CD8-positive, alpha-beta memory T cell (primary cell): ENCODE measurements around the gene EVI2A. TPM values are rescaled to one million over a fixed set of nuclear protein-coding genes. Genes with fewer than 3 reads are reported as not detected.
A peak's percentile ranks its signal among the peaks of the same experiment; 100 is the strongest.

Experiments
- CTCF ChIA-PET: fragments of 350-600 bp; sonication (Branson Sonifier 250); formaldehyde crosslinking; loops from one replicate; lab custom pipeline; 2021; ENCODE audit warnings: antibody characterized with exemption; lab: Charles Lee
- POLR2A ChIA-PET: fragments of 350-600 bp; sonication (Branson Sonifier 250); formaldehyde crosslinking; loops from one replicate; lab custom pipeline; 2021; ENCODE audit warnings: antibody characterized with exemption; lab: Charles Lee
- DNase-seq, 5 donors: peaks; one replicate each; pipeline versions ENCODE4 v3.0.0 to v3.0.0-alpha.2; 2020 to 2022; ENCODE audit warnings: mixed read lengths in 1 of 5
- H3K27ac ChIP-seq: one replicate; pipeline ENCODE4 v1.7.0; 2013; ENCODE audit warnings: low read depth, mild to moderate bottlenecking, low read length, moderate library complexity
- H3K27me3 ChIP-seq: 2 replicates; pipeline ENCODE4 v1.7.0; 2013; ENCODE audit warnings: low read length, mild to moderate bottlenecking; ENCODE audit not compliant: insufficient read depth, poor library complexity, severe bottlenecking
- H3K36me3 ChIP-seq: 2 replicates; pipeline ENCODE4 v1.7.0; 2013; ENCODE audit warnings: mild to moderate bottlenecking, low read length, moderate library complexity; ENCODE audit not compliant: insufficient read depth
- H3K4me1 ChIP-seq: 2 replicates; pipeline ENCODE4 v1.7.0; 2013; ENCODE audit warnings: mild to moderate bottlenecking, low read length, moderate library complexity; ENCODE audit not compliant: insufficient read depth
- H3K4me3 ChIP-seq: 2 replicates; pipeline ENCODE4 v1.7.0; 2013; ENCODE audit warnings: mild to moderate bottlenecking, low read length
- H3K9me3 ChIP-seq: 2 replicates; pipeline ENCODE4 v1.7.0; 2013; ENCODE audit warnings: mild to moderate bottlenecking, low read length
- H3K27ac Mint-ChIP-seq, 8 donors: one replicate each; pipeline ENCODE4 v1.8.0; 2020 to 2021; ENCODE audit warnings: mixed read lengths in 8 of 8, mild to moderate bottlenecking in 6 of 8, inconsistent platforms in 3 of 8, moderate library complexity in 3 of 8
- H3K27me3 Mint-ChIP-seq, 2 donors: one replicate each; pipeline ENCODE4 v1.8.0; 2020 to 2021; ENCODE audit warnings: mixed read lengths in 2 of 2, mild to moderate bottlenecking in 1 of 2, moderate library complexity in 1 of 2
- H3K36me3 Mint-ChIP-seq, 3 donors: one replicate each; pipeline ENCODE4 v1.8.0; 2020 to 2021; ENCODE audit warnings: mixed read lengths in 3 of 3, inconsistent platforms in 1 of 3, mild to moderate bottlenecking in 1 of 3
- H3K4me1 Mint-ChIP-seq, 3 donors: one replicate each; pipeline ENCODE4 v1.8.0; 2020 to 2021; ENCODE audit warnings: mixed read lengths in 3 of 3, inconsistent platforms in 1 of 3, mild to moderate bottlenecking in 1 of 3
- H3K4me3 Mint-ChIP-seq, 7 donors: one replicate each; pipeline ENCODE4 v1.8.0; 2020 to 2021; ENCODE audit warnings: mixed read lengths in 7 of 7, mild to moderate bottlenecking in 6 of 7, moderate library complexity in 4 of 7, inconsistent platforms in 2 of 7
- H3K9me3 Mint-ChIP-seq, 5 donors: one replicate each; pipeline ENCODE4 v1.8.0; 2020 to 2022; ENCODE audit warnings: mixed read lengths in 5 of 5, mild to moderate bottlenecking in 3 of 5, moderate library complexity in 2 of 5, inconsistent platforms in 1 of 5
- polyA plus RNA-seq: library from polyadenylated mRNA; unstranded; fragments of 300-500 nt; fragmentation: Illumina TruSeq; gene quantifications from one replicate; pipeline ENCODE4 v1.2.3, GENCODE V29; 2021
- total RNA-seq, 2 experiments: library from RNA; stranded (reverse); gene quantifications; one replicate each; pipeline ENCODE4 v1.2.3, GENCODE V29; 2021

Gene EVI2A
- total and polyA plus RNA-seq, 3 experiments from 2014 or later, result 40.3 to 50.4 (median 41.5) TPM

DNA sequence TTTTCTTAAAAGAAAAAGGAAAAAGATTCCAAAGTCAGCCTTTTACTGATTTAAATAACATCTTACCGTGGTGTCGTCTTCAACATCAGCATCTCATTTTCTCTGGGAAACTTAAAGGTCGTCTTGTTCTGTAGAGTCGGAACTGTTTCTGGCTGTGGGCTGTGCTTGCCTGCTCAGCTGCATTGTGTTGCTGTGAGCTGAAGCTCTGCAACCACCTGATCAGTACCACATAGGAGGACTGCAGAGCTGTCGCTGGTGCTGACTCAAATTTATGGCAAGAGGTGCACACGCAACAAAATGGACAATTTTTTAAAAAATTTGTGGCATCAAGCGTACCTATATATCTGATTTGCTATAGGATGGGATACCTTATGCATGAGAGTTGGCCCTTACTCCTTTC, 24.3 kb downstream of the EVI2A start, which contains the start of gene OMG:
Gene OMG (minus strand): TSS at position 150 of the 400 bp plus-strand sequence. CDS start 908 bp downstream, outside the sequence.
- ChIA-PET POLR2A (no interaction called here), CTCF (no interaction called here)
- DNase-seq, result no peak
- Mint-ChIP-seq H3K36me3 (peaks cover 0 to 2% (median 2%) of the 10 kb centered on the region in 3 donors), H3K27me3 (no peaks in the 10 kb centered on the region), H3K4me3 (no peak within 1 kb of the TSS), H3K27ac (peak within 1 kb of the TSS in 1 of 8 donors; percentile 10), H3K9me3 (no peaks in the 10 kb centered on the region), H3K4me1 (peaks cover 8 to 16% (median 10%) of the 10 kb centered on the region in 3 donors)
- Histone ChIP-seq H3K27me3 (no peaks in the 10 kb centered on the region), H3K4me3 (no peak within 1 kb of the TSS), H3K9me3 (no peaks in the 10 kb centered on the region), H3K4me1 (peaks cover 5% of the 10 kb centered on the region), H3K27ac (no peak within 1 kb of the TSS), H3K36me3 (no peaks in the 10 kb centered on the region)

DNA sequence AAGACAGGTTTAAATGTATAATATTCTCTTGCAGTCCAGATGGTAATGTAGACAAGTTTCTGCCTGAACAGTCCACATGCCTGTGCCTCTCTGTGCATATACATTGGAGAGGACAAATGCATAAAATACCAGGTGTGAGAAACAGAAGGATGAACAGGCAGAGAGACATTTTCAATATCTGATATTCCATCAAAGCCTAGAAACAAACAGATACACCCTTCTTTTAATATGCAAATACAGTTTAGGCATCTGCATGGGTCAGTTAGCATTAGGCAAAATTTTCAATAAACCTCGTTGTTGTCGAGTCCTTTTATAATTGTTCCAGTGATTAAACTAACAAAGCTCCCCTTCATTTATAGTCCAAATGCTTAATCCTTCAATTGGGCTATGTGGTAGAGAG, 25.3 kb downstream of the EVI2A start:
- no peak overlapping the region for H3K4me3 Mint-ChIP-seq
- no peak overlapping the region for H3K27ac ChIP-seq
- peak overlapping the region in 1 of 8 donors; percentile 10 for H3K27ac Mint-ChIP-seq
- no peaks in the 10 kb centered on the region for H3K9me3 ChIP-seq
- H3K27me3 Mint-ChIP-seq, result no peaks in the 10 kb centered on the region
- CTCF ChIA-PET, result no interaction called here
- no peaks in the 10 kb centered on the region for H3K36me3 ChIP-seq
- no peaks in the 10 kb centered on the region for H3K27me3 ChIP-seq
- H3K9me3 Mint-ChIP-seq, result no peaks in the 10 kb centered on the region
- POLR2A ChIA-PET, result no interaction called here
- H3K36me3 Mint-ChIP-seq, result peaks cover 0 to 2% (median 0%) of the 10 kb centered on the region in 3 donors
- peaks cover under 1 to 8% (median 5%) of the 10 kb centered on the region in 3 donors for H3K4me1 Mint-ChIP-seq
- H3K4me3 ChIP-seq, result no peak overlapping the region
- DNase-seq, result no peak
- peaks cover 5% of the 10 kb centered on the region for H3K4me1 ChIP-seq

DNA sequence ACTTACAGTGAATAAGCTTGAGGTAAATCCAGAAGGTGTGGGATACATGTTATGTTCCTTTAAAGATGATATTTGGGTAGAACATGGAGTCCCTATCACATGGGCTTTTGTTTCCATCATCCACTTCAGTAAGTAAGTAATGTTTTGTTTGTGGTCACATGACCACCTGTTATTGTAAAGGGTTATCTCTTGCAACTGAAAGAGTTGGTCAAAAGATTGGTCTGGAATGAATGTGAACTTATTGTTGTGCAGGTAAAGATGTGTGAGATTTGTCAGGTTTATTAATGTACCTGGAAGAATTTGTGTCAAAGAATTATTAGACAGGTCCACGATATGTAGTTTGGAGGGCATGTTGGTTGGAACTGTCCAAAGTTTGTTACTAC, 25.9 kb downstream of the EVI2A start:
- Histone ChIP-seq H3K4me1 (peaks cover 5% of the 10 kb centered on the region), H3K4me3 (no peak overlapping the region), H3K9me3 (no peaks in the 10 kb centered on the region), H3K36me3 (no peaks in the 10 kb centered on the region), H3K27ac (no peak overlapping the region), H3K27me3 (no peaks in the 10 kb centered on the region)
- CTCF ChIA-PET, result interaction anchor here (1.0 kb wide), 1 partner anchor 34 kb away, joined by 3 read pairs; no protein-coding TSS in a partner anchor
- Mint-ChIP-seq H3K9me3 (no peaks in the 10 kb centered on the region), H3K27ac (no peak overlapping the region), H3K27me3 (no peaks in the 10 kb centered on the region), H3K4me3 (no peak overlapping the region), H3K4me1 (peaks cover 0 to 4% (median 1%) of the 10 kb centered on the region in 3 donors), H3K36me3 (peaks cover 0 to 2% (median 0%) of the 10 kb centered on the region in 3 donors)
- POLR2A ChIA-PET, result no interaction called here
- DNase-seq, result no peak

DNA sequence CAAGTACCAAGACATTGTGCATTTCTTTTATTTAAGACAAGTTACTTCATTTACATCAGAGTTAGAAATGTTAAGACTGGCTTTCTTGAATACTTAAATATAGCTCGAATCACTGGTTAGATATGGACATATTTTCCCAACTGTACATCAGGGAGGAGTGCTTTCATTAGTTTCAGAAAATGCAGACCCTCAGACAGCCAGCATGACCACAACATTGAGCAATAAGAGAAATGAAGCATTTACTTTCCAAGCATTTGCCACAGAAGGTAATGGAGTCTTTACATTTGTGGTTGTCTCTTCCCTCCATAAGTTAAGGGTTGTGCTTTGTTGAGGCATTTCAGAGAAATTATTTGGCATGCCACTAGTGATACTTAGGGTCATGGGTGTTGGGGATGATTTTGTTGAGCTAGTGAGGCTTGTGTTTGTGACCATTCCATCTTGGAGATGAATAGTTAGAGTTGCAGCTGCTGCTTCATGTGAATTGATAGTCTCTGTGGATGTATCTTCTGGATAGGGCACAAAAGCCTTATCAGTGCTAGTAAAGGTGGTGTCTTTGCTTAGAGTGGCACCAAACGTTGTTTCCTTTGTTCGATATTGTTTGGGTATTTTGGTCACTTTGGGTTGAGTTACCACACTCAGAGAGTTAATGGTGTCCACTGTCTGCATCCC, 26.5 kb downstream of the EVI2A start:
- peaks cover 0 to 5% (median 3%) of the 10 kb centered on the region in 3 donors for H3K4me1 Mint-ChIP-seq
- peaks cover 5% of the 10 kb centered on the region for H3K4me1 ChIP-seq
- peaks cover 0 to 2% of the 10 kb centered on the region in 2 donors for H3K27me3 Mint-ChIP-seq
- H3K4me3 Mint-ChIP-seq, result no peak overlapping the region
- H3K36me3 Mint-ChIP-seq, result peaks cover 0 to 2% (median 0%) of the 10 kb centered on the region in 3 donors
- DNase-seq, result no peak
- no peaks in the 10 kb centered on the region for H3K9me3 ChIP-seq
- no peaks in the 10 kb centered on the region for H3K27me3 ChIP-seq
- no peak overlapping the region for H3K4me3 ChIP-seq
- no peak overlapping the region for H3K27ac Mint-ChIP-seq
- H3K36me3 ChIP-seq, result no peaks in the 10 kb centered on the region
- ChIA-PET CTCF (interaction anchor here (1.0 kb wide), 1 partner anchor 34 kb away, joined by 3 read pairs; no protein-coding TSS in a partner anchor), POLR2A (no interaction called here)
- no peak overlapping the region for H3K27ac ChIP-seq
- no peaks in the 10 kb centered on the region for H3K9me3 Mint-ChIP-seq

DNA sequence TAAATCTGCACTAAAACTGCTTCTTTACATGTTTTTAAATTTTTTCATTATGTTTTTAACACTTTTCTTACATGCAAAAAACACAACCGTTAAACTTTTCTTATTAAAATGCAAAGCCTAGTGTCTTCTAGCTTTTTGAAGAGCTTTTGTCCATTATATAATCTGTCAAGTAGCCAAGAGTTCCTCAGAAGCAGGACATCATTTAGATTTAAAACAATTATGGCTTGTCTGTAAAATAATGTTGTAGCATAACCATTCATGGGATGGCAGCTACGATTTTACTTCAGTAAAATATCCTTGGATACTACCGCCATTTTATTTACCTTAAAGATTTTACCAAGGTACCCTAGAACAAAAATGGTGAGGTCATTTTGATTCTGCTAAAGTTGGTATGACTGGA, 27.2 kb downstream of the EVI2A start:
- peaks cover 0 to 2% (median 0%) of the 10 kb centered on the region in 3 donors for H3K36me3 Mint-ChIP-seq

DNA sequence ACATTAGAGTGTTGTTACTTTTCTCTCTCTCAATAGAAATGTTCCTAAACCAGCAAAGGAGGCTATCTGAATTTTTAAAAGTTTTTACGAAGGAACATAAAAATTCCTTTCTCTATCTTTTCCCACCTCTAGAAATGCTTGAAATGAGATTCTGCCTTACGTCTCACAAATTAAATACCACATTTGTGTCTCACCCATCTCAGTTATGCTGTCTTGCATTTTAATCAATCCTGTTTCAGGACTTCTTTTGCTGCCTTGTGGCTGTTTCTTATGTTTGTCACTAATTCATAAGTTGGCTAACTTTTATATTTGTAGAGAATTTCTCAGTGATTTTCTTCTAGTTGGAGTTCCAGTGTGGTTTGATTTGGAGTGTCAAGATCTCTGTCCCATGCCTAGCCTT, 27.8 kb downstream of the EVI2A start:
- H3K4me3 Mint-ChIP-seq, result no peak overlapping the region
- no peak for DNase-seq
- peaks cover 0 to 2% (median 0%) of the 10 kb centered on the region in 3 donors for H3K36me3 Mint-ChIP-seq
- no peaks in the 10 kb centered on the region for H3K9me3 Mint-ChIP-seq
- H3K27ac Mint-ChIP-seq, result peak overlapping the region in 2 of 8 donors; percentile 25 to 27
- no peaks in the 10 kb centered on the region for H3K4me1 ChIP-seq
- H3K4me1 Mint-ChIP-seq, result peaks cover 2 to 11% (median 6%) of the 10 kb centered on the region in 3 donors
- H3K36me3 ChIP-seq, result no peaks in the 10 kb centered on the region
- no peak overlapping the region for H3K4me3 ChIP-seq
- H3K27me3 Mint-ChIP-seq, result peaks cover 0 to 2% of the 10 kb centered on the region in 2 donors
- no peak overlapping the region for H3K27ac ChIP-seq
- CTCF ChIA-PET, result no interaction called here
- H3K27me3 ChIP-seq, result no peaks in the 10 kb centered on the region
- POLR2A ChIA-PET, result no interaction called here
- H3K9me3 ChIP-seq, result no peaks in the 10 kb centered on the region

More for the DNA sequence above, 27.2 kb downstream of the EVI2A start:
- H3K4me3 Mint-ChIP-seq, result no peak overlapping the region
- POLR2A ChIA-PET, result no interaction called here
- peaks cover 0 to 6% (median 3%) of the 10 kb centered on the region in 3 donors for H3K4me1 Mint-ChIP-seq
- no peak overlapping the region for H3K27ac Mint-ChIP-seq
- H3K9me3 Mint-ChIP-seq, result no peaks in the 10 kb centered on the region
- H3K27ac ChIP-seq, result no peak overlapping the region
- no peaks in the 10 kb centered on the region for H3K36me3 ChIP-seq
- CTCF ChIA-PET, result no interaction called here
- peaks cover 0 to 2% of the 10 kb centered on the region in 2 donors for H3K27me3 Mint-ChIP-seq
- H3K4me3 ChIP-seq, result no peak overlapping the region
- no peak for DNase-seq
- no peaks in the 10 kb centered on the region for H3K4me1 ChIP-seq
- no peaks in the 10 kb centered on the region for H3K9me3 ChIP-seq
- H3K27me3 ChIP-seq, result no peaks in the 10 kb centered on the region

DNA sequence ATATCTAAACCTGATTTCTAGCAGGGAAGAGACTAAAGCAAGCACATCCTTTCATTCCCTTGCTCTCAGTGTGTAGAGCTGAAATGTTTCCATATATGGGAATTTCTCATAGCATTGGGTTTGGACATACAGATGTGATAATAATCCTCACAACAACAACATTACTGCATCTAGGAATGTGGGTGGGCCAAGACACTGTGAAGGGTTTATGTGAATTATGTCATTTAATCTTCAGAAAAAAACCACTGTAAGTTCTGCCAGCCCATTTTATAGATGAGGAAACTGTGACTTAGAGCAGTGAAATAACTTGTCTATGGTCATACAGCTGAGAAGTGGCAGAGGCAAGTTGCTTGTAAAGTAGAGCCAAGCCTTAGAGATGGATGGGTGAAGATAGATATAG, 29.6 kb downstream of the EVI2A start:
- Histone ChIP-seq H3K27ac (no peak overlapping the region), H3K4me3 (no peak overlapping the region), H3K9me3 (no peaks in the 10 kb centered on the region), H3K27me3 (no peaks in the 10 kb centered on the region), H3K36me3 (no peaks in the 10 kb centered on the region), H3K4me1 (no peaks in the 10 kb centered on the region)
- Mint-ChIP-seq H3K27ac (no peak overlapping the region), H3K27me3 (peaks cover 0 to 2% of the 10 kb centered on the region in 2 donors), H3K36me3 (peaks cover 0 to 2% (median 0%) of the 10 kb centered on the region in 3 donors), H3K4me1 (peaks cover 2 to 12% (median 11%) of the 10 kb centered on the region in 3 donors), H3K4me3 (no peak overlapping the region), H3K9me3 (no peaks in the 10 kb centered on the region)
- POLR2A ChIA-PET, result no interaction called here
- CTCF ChIA-PET, result no interaction called here
- DNase-seq, result no peak

DNA sequence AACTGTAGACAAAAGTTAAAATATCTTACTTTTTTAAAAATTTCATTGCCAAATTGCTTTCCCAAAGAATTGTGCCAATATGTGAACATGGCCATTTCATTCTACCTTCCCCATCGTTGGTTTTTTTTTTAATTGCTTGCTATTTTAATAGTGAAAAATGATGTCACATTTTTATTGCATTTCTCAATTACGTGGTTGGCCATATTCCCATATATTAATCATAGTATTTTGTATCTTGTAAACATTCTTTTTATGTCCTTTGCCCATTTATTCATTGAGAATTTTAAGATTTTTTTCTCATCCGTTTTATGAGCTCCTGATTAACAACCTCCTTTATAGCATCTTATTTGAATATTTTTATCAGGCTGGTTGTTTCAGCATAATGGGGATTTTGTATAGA, 31.6 kb downstream of the EVI2A start:
- H3K27me3 ChIP-seq, result no peaks in the 10 kb centered on the region
- H3K4me1 ChIP-seq, result no peaks in the 10 kb centered on the region
- no peaks in the 10 kb centered on the region for H3K36me3 Mint-ChIP-seq
- H3K27ac Mint-ChIP-seq, result no peak overlapping the region
- peaks cover 2 to 13% (median 11%) of the 10 kb centered on the region in 3 donors for H3K4me1 Mint-ChIP-seq
- no peak overlapping the region for H3K27ac ChIP-seq
- ChIA-PET CTCF (no interaction called here), POLR2A (no interaction called here)
- H3K4me3 Mint-ChIP-seq, result no peak overlapping the region
- H3K4me3 ChIP-seq, result no peak overlapping the region
- peaks cover 0 to 2% of the 10 kb centered on the region in 2 donors for H3K27me3 Mint-ChIP-seq
- no peak for DNase-seq
- no peaks in the 10 kb centered on the region for H3K36me3 ChIP-seq
- H3K9me3 ChIP-seq, result no peaks in the 10 kb centered on the region
- H3K9me3 Mint-ChIP-seq, result no peaks in the 10 kb centered on the region
